GM12801 (cell line): ENCODE measurements around the gene CYBRD1.
A peak's percentile ranks its signal among the peaks of the same experiment; 100 is the strongest.

Source experiments
- TF ChIP-seq, protein P1 (sequence below): IDR thresholded peaks from one replicate; pipeline ENCODE4 v1.5.1; 2011; ENCODE audit warnings: control low read depth; ENCODE audit not compliant: insufficient read length; ENCODE audit errors: extremely low read depth

CYBRD1 gene

GRCh38 chr2:171563301-171563700, 41.0 kb downstream of the CYBRD1 start:
- TF ChIP-seq, protein P1, sequence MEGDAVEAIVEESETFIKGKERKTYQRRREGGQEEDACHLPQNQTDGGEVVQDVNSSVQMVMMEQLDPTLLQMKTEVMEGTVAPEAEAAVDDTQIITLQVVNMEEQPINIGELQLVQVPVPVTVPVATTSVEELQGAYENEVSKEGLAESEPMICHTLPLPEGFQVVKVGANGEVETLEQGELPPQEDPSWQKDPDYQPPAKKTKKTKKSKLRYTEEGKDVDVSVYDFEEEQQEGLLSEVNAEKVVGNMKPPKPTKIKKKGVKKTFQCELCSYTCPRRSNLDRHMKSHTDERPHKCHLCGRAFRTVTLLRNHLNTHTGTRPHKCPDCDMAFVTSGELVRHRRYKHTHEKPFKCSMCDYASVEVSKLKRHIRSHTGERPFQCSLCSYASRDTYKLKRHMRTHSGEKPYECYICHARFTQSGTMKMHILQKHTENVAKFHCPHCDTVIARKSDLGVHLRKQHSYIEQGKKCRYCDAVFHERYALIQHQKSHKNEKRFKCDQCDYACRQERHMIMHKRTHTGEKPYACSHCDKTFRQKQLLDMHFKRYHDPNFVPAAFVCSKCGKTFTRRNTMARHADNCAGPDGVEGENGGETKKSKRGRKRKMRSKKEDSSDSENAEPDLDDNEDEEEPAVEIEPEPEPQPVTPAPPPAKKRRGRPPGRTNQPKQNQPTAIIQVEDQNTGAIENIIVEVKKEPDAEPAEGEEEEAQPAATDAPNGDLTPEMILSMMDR = no peak

GRCh38 chr2:171564463-171564862, 42.2 kb downstream of the CYBRD1 start:
- TF ChIP-seq, protein P1 = no peak

GRCh38 chr2:171566057-171566456, 43.8 kb downstream of the CYBRD1 start:
- TF ChIP-seq, protein P1 = no peak

- TF ChIP-seq, protein P1 = no peak
These were observed 44.5 kb downstream of the CYBRD1 start for GRCh38 chr2:171566753-171567152.

DNA sequence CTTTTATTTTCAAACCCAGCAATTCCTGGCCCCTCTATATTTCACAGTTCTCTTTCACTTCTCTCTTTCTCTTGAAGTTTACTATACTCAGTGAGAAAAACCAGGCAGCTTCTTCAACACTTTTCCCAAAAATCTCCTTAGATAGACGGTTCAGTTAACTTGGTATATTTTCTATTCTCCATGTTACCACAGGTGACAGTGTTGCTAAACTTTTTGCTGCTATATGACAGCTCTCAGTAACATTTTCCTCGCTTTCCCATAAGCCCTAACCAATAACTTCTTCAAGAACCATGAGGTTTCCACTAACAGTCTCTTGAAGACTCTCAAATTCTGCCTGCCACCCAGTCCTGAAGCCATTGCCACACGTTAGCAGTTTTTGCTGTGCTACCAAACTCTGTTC, 45.8 kb downstream of the CYBRD1 start:
- TF ChIP-seq, protein P1 = no peak

GRCh38 chr2:171571721-171572120, 49.4 kb downstream of the CYBRD1 start:
- TF ChIP-seq, protein P1 = no peak

GRCh38 chr2:171574149-171574795, 52.0 kb downstream of the CYBRD1 start:
- TF ChIP-seq, protein P1 = peak; percentile 58
